Breast epithelium (tissue), 3 donors: Measurements from ENCODE around the gene CDK5R2.

Experiments used
- POLR2A ChIP-seq: fragments of 450-650 bp; IDR thresholded peaks from one replicate; pipeline ENCODE4 v1.6.1; 2016; ENCODE audit warnings: antibody characterized with exemption, mild to moderate bottlenecking, moderate library complexity
- POLR2AphosphoS5 ChIP-seq, 3 donors: sonication (generic); formaldehyde crosslinking; IDR thresholded peaks; one replicate each; pipeline ENCODE4 v1.6.1; 2017; ENCODE audit warnings: antibody characterized with exemption in 3 of 3
- TF ChIP-seq, protein P1 (sequence below), 3 donors: fragments of 450-650 bp; IDR thresholded peaks; one replicate each; pipeline ENCODE4 v1.5.1; 2016 to 2017; ENCODE audit warnings: antibody characterized with exemption in 3 of 3, mild to moderate bottlenecking in 3 of 3, moderate library complexity in 3 of 3

GRCh38 chr2:218920504-218920903, 39.0 kb upstream of the CDK5R2 start:
- TF ChIP-seq POLR2A (no peak), POLR2AphosphoS5 (IDR thresholded peaks at IDR 0.05) (no peak)
- TF ChIP-seq, protein P1, sequence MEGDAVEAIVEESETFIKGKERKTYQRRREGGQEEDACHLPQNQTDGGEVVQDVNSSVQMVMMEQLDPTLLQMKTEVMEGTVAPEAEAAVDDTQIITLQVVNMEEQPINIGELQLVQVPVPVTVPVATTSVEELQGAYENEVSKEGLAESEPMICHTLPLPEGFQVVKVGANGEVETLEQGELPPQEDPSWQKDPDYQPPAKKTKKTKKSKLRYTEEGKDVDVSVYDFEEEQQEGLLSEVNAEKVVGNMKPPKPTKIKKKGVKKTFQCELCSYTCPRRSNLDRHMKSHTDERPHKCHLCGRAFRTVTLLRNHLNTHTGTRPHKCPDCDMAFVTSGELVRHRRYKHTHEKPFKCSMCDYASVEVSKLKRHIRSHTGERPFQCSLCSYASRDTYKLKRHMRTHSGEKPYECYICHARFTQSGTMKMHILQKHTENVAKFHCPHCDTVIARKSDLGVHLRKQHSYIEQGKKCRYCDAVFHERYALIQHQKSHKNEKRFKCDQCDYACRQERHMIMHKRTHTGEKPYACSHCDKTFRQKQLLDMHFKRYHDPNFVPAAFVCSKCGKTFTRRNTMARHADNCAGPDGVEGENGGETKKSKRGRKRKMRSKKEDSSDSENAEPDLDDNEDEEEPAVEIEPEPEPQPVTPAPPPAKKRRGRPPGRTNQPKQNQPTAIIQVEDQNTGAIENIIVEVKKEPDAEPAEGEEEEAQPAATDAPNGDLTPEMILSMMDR (IDR thresholded peaks at IDR 0.05): no peak
